T-helper 2 cell (primary cell): Measurements from ENCODE around the gene CAPS.

Experiments
- DNase-seq, 5 experiments: peaks; one replicate each; pipeline versions ENCODE4 v3.0.0 to v3.0.0-alpha.2; 2012 to 2022

Gene CAPS

DNA sequence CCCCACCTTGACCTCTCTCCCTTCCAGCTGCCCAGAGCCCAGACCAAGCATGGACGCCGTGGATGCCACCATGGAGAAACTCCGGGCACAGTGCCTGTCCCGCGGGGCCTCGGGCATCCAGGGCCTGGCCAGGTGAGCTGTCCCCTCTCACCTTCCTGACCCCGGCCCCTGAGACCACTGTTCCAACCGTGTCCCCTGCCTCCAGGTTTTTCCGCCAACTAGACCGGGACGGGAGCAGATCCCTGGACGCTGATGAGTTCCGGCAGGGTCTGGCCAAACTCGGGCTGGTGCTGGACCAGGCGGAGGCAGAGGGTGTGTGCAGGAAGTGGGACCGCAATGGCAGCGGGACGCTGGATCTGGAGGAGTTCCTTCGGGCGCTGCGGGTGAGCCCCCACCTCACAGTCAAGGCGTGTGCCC lies 312 bp downstream of the CAPS start:
- no peak for DNase-seq

DNA sequence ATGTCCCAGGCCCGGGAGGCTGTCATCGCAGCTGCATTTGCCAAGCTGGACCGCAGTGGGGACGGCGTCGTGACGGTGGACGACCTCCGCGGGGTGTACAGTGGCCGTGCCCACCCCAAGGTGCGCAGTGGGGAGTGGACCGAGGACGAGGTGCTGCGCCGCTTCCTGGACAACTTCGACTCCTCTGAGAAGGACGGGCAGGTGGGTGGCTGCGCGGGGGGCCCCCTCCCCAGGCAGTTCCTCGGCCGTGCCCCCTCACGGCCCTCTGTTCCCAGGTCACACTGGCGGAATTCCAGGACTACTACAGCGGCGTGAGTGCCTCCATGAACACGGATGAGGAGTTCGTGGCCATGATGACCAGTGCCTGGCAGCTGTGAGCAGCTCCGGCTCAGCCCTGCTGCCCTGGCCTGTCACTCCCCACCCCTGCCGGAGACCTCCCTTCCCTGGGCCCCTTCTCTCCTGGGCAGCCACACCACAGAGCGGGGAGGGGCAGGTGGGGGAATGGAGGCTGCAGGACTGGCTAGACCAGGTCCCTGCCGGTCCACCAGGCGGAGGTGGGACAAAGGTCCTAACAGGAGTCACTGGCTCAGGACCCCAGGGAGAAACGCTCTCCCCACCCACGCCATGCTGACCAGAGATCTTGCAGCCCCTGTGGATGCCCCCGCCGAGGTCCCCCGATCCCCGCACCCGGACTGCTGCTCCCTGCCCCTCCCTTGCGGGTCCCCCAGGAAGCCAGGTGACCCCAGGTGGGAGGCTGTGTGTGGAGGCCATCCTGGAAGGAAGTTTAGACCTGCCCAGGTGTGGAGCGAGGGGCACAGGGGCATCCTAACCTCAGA lies 1.1 kb downstream of the CAPS start:
- DNase-seq, result no peak

DNA sequence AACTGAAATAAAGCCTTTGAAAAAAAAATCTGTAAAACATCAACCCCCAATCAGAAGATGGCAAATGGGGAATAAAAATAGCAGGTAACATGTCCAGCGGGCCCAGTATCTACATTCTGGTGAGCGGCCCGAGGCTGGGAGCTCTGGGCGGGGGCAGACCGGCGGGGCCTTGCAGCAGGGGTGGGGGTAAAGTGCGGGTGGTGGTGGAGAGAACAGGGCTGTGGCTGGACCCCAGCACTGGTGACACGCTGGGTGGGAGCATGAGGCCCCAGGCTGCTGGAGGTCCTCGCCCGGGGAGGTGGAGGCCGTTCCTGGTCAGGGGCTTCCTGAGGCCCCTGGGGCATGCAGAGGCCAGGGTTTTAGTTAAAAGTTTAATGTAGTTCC lies 1.7 kb downstream of the CAPS start:
- no peak for DNase-seq

- no peak for DNase-seq
These were observed 2.2 kb downstream of the CAPS start for GRCh38 chr19:5916181-5916708.

- DNase-seq, result no peak
These were observed 3.5 kb downstream of the CAPS start for GRCh38 chr19:5917431-5918107.

DNA sequence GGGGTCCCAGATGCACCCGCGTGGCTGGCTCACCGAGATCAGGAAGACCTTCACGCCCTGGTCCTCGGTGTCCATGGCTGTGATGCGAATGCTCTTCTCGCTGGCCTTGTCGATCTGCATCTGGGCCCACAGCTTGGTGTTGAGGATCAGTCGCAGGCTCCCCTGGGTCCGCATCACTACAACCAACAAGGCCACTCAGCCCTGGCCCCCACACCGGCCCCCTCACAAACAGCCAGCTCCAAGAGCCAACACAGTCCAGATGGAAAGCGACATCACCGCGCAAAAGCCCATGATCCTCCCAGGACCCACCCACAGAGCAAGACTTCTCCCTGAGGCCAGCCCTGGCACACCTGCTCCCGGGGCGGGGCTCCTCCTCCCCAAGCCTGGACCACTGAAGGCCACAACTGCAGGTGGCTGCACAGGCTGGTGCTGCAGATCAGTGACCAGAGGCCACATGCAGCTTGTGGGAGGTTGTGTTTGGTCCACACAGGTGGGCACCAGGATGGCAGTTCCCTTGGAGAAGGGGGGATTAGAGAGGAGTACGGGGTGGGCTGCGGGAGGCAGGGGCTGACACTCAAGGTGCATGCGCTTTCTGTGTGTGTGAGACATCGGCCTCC lies 4.5 kb downstream of the CAPS start:
- no peak for DNase-seq

DNA sequence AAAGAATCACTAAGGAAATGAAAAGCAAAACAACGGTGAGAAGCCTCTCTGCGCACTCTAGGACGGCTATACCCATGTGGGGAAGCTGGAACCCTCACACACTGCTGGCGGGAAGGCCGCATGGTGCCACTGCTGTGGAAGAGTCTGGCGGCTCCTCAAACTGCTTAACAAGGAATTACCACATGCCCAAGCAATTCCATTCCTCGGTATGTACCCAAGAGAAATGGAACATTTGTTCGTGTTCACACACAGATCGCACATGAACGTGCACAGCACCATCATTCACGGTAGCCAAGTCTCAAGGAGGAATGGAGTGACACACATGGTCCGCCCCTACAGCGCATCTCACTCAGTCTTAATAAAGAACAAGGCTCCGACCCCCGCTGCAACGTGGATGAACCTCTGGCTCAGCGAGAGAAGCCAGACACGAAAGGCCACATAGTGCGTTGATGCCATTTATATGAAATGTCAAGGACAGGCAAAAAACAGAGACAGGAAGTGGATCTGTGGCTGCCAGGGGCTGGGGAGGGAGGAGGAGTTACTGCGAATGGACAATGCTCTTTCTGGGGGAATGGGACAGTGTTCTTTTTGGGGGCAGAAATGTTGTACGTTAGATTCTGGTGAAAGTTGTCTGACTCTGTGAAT lies 7.6 kb downstream of the CAPS start:
- no peak for DNase-seq

DNA sequence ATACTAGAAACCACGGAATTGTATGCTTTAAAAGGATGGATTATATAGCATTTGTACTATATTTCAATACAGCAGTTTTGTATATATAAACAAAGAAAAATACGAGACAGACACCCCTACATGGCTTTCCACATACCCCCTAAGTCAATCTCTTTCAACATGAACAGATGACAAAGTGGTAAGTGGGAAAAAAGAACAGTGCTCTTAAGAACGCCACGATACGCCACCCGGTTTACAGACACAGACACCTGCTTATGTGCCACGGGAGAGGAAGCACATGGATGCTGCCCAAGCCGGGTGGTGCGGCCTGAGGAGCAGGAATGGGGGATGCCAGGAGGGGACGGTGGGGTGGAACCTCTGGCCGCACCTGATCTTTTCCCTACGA lies 8.1 kb downstream of the CAPS start:
- DNase-seq, result no peak

DNA sequence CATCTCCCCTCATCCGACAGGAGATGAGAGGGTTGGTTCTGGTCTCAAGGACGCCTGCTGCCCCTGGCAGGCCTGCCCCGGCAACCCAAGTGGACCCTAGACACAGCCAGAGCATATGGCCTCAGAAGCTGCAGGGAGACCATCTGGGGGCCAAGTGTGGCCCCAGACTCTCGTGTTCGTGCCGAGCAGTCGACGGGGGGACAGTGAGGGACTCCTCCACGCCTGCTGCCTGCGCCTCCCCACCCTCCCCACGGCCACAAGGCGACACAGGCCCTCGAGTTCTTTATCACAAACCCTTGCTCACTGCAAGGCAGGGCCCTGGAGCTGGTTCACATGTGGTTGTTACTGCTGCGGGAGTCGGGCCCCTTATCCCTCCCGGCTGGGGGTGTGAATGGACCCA lies 9.3 kb downstream of the CAPS start:
- no peak for DNase-seq

- no peak for DNase-seq
These were observed 11.9 kb downstream of the CAPS start for GRCh38 chr19:5925830-5926427.

GRCh38 chr19:5926641-5927440 lies 12.8 kb downstream of the CAPS start:
- DNase-seq, result no peak

- DNase-seq, result no peak
These were observed 13.4 kb downstream of the CAPS start for GRCh38 chr19:5927441-5927821.

- no peak for DNase-seq
These were observed 15.1 kb downstream of the CAPS start for GRCh38 chr19:5929179-5929578.

GRCh38 chr19:5929625-5930024 lies 15.6 kb downstream of the CAPS start:
- no peak for DNase-seq

DNA sequence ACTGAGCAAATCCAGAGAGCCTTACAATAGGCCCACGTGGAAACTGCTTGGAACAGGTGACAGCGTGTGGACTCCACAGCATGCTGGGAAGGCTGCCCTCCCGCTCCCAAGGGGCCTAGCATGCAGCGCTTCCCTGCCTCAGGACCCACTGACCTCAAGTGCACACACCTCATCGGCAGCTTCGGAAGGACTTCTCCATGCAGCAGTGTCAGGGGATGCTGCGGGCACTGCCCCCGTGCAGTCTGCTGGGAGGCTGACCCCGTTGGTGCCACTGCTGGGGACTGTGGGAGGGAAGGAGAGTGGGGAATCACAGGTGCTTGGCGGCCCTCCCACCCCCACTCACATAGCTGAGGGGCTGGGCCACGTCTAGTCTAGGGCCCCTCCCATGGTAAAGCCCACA lies 17.2 kb downstream of the CAPS start:
- DNase-seq, result no peak

DNA sequence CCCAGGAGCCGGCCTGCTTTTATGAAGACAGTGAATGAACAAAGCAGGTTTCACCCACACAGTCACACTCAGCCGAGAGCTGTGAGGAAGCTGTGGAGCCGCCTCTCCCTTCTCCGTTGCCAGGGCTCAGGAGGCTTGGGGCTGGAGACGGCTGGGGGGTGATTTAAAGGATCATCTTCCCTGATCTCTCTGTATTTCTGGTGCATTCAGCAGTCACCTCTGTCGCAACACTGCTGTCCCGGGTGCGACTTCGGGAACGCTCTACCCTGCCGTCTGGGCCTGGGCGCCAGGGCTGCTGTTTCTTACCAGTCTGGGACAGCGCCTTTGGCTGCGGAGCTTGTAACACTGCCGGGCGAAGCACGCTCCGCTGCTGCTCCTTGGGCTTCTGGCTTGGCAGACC lies 18.1 kb downstream of the CAPS start:
- DNase-seq, result no peak

DNA sequence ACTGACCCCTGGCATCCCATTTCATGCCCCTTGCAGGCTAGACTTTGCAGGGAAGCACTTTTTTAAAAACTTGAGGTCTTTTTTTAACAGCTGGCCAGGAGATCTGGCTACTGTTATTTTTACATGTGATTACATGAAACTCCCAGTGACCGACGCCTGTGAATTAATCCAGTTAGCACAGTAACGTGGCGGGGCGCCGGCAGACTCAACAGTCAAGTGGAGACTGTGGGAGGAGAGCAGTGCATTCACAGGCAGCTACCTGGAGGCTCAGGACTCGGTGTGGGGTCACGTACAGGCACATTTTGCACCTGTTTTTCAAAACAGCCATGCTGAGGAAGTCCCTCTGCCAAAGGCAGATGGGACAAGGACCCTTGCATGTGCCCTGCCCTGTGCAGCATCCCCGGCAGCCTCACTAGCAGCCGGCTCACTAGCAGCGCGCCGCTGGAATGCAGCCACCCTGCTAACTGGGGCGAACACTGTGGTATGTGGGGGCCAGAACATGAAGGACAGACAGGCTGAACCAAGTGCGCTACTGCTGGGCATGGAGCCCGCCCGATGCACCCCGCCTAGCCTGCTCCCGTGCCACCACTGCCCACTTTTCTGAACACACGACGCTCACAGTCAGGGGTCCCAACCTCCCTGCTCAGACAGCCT lies 18.7 kb downstream of the CAPS start:
- DNase-seq, result no peak

- DNase-seq, result no peak
These were observed 19.5 kb downstream of the CAPS start for GRCh38 chr19:5933391-5934068.

GRCh38 chr19:5934069-5934401 lies 20.0 kb downstream of the CAPS start:
- DNase-seq, result no peak

DNA sequence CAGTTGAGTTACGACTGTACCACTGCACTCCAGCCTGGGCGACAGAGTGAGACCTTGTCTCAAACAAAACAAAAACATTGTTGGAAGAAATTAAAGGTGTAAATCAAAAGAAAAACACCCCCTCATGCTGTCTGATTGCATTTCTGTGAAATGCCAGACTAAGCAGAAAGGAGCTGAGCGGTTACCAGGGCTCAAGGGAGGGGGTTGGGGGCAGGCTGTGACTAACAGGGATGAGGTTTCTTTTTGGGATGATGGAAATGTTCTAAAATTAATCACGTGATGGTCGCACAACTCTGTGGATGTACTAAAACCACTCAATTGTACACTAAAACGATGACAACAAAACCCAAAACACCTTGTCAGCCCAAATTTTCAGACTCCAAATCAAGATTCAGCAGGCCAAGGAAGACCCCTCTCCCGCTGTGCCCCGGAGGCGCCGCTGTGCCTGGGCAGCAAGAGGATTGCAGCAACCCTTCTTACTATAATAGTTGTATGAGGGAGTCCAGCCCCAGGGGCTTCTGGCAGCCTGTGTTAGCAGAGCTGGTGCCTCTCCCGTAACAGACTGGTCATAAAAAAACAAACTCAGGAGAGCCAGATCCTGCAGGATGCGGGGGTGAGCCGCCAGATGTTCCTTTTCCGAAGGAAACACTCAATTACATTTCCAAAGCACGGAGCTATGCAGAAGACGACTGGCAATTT lies 20.9 kb downstream of the CAPS start:
- DNase-seq, result no peak
